Fibroblast of pulmonary artery (primary cell): ENCODE measurements around the gene CLEC10A.

ENCODE experiments used
- DNase-seq: peaks from one replicate; pipeline ENCODE4 v3.0.0-alpha.2; 2010; ENCODE audit warnings: low read depth
- H3K4me3 ChIP-seq: replicated peaks from 2 replicates; pipeline ENCODE4 v1.5.1; 2011; ENCODE audit warnings: low read depth, mild to moderate bottlenecking, control low read depth, low read length, moderate library complexity
- TF ChIP-seq, protein P1 (sequence below): IDR thresholded peaks from 2 replicates; pipeline ENCODE4 v1.5.1; 2011; ENCODE audit warnings: mild to moderate bottlenecking, control low read depth, low read length, inconsistent platforms; ENCODE audit errors: missing control alignments

Gene CLEC10A

DNA sequence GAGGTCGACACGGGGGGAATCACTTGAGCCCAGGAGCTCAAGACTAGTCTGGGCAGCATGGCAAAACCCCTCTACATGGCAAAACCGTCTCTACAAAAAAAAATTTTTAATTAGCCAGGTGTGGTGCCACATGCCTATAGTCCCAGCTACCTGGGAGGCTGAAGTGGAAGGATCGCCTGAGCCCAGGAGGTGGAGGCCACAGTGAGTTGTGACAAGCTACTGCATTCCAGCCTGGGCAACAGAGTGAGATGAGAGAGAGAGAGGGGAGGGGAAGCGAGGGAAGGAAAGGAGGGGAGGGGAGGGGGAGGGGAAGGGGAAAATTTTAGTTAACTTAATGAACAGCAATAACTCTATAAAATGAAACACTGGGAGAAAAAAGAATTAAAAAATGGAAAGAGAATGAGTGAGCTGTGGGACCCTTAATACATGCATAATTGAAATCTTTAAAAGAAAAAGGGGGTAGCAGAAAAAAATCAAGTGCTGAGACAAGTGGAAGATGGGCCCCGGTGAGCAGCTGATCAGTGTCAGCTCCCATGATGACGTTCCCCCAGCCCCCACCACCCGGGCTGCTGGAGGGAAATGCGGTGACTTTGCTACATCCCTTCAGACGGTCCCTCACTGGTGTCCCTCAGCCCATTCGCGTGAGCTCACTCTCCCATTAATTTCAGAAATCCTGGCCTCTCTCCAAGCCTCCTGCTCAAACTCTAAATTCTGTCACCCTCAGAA is 31.9 kb upstream of the CLEC10A start:
- TF ChIP-seq, protein P1, sequence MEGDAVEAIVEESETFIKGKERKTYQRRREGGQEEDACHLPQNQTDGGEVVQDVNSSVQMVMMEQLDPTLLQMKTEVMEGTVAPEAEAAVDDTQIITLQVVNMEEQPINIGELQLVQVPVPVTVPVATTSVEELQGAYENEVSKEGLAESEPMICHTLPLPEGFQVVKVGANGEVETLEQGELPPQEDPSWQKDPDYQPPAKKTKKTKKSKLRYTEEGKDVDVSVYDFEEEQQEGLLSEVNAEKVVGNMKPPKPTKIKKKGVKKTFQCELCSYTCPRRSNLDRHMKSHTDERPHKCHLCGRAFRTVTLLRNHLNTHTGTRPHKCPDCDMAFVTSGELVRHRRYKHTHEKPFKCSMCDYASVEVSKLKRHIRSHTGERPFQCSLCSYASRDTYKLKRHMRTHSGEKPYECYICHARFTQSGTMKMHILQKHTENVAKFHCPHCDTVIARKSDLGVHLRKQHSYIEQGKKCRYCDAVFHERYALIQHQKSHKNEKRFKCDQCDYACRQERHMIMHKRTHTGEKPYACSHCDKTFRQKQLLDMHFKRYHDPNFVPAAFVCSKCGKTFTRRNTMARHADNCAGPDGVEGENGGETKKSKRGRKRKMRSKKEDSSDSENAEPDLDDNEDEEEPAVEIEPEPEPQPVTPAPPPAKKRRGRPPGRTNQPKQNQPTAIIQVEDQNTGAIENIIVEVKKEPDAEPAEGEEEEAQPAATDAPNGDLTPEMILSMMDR = no peak
- no peak for DNase-seq
- no peak overlapping the region for H3K4me3 ChIP-seq

DNA sequence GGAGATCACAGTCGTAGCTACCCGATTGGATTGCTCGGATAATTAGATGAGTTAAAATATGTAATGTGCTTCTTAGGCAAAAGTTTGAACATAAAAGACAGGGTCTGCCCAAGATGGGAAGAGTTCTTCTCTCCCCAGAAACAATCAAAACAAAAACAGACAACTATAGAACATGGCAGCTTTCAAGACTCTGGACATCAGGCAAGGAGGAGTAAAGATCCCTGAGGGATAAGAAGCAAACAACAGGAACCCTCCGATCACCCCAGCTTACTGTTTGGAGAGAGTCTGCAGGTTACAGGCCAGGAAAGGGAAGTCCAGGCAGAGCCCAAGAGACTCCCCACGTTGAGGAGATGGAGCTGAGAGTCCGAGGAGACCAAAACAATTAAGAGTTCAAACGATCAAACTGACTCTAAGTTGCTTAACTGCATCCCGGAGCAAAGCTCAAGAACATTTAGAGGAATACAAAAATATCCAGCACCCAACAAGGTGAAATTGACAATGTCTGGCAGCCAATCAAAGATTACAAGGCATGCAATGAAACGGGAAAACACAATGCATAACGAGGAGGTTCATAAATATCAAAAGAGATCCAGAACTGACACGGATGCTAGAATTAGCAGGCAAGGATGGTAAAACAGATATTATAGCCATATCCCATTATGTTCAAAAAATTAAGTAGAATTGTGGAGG is 30.7 kb upstream of the CLEC10A start:
- TF ChIP-seq, protein P1 = no peak
- DNase-seq = no peak
- H3K4me3 ChIP-seq = no peak overlapping the region

DNA sequence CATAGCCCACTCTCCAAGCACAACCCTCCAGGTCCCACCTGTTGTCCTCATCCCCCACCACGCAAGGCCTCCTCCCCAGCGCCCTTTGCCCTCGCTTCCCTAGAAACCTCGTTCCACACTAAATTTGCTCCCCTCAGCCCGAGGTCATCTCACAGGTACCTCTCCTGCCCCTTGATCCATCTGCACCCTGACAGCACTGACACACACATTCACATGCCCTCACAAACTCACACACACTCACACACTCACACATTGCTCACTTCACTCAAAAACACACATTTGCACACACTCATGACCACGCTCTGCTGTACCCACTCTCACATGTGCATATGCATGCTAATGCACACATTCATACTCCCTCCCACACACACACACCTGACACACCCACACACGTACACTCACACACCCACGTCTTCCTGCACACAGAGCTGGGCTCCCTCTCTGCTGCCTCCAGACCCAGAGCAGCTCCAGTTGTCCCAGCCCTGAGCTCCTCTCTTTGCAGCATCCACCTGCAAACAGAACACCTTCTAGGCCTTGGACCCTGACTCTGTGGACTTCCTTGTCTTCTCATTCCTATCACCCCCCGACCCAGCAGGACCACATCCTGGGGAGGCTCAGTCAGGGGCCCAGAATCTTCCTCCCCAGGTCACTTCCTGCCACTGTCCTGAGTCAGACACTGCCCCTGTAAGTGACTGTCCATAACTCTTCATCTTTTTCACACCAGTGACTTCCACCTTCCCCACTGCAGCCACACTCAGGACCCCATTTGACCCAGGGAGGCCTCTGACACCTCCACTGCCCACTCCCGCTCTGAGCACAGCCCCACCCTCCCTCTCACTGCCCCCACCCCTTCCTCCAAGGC is 29.6 kb upstream of the CLEC10A start:
- DNase-seq = no peak
- H3K4me3 ChIP-seq = no peak overlapping the region

DNA sequence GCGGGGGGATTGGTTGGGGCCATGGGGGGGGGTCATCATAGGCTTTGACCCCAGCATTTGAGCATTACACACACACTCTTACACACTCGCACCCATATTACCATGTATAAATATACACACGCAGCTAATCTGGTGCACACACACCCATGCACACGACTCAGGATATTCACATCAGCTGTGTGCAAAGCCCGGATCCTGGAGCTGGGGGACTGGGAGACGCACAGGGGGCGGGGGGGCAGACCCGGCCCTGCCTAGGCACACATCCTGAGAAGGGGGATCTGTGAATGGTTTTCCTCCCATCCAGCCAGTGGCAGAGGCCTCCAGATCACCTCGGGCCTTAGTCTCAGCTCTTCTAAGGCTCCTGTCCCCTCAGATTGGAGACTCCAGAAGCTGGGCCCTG is 28.9 kb upstream of the CLEC10A start:
- H3K4me3 ChIP-seq = no peak overlapping the region
- DNase-seq = no peak
- TF ChIP-seq, protein P1 = no peak

More for the DNA sequence above, 29.6 kb upstream of the CLEC10A start:
- TF ChIP-seq, protein P1 = no peak

DNA sequence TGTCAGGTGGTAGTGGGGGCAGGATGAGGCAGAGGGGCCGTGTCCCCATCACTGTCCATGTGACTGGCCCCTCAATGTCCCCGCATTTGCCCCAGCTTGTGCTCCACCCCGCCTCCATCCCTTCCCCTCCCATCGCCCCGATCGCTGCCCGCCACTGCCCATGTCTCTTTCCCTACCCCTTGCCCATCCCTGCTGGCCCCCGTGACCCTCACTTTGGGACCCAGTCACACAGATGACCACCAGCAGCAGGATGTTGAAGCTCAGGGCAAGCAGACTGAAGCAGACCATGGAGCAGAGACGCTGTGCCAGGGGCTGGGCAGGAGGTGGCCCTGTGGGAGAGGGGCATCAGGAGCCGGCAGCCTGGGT is 28.5 kb upstream of the CLEC10A start:
- TF ChIP-seq, protein P1 = no peak
- DNase-seq = no peak
- no peak overlapping the region for H3K4me3 ChIP-seq

DNA sequence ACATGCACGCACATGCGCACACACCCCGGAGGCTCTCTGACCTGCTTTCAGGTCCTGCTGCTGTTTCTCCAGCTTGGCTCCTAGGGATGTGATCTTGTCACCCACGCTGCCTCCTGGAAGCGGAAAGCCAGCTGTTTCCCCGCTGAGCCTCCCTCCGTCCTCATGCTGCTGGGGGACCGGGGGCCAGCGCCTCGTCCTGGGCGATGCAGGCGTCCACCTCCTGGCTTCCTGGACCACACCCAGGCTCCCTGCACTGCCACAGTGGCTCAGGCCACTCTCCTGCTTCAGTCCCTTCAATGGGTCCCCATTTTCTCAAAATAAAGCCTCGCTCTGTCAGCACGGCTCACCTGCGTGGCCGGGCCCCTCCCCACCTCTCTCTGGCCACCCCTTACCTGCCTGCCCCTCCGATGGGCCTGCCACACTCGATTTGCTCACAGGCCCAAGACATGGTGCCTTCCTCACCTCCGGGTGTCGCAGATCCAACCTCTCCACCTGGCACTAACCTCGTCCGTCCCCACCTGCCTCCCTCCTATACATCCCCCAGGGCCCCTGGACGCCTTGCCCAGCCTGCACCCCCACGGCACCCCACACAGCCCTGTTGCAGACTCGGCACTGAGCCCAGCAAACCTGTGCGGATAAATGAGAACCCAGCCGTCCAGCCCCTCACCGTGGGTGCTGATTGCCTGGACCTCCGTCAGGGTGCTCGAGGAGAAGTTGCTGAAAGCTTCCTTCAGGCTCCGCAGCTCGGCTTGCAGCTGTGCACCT is 27.9 kb upstream of the CLEC10A start:
- DNase-seq = no peak
- H3K4me3 ChIP-seq = no peak overlapping the region
- TF ChIP-seq, protein P1 = no peak
